ENCODE results near the gene ZNF862.
A peak's percentile ranks its signal among the peaks of the same experiment; 100 is the strongest.

The ZNF862 gene

DNA sequence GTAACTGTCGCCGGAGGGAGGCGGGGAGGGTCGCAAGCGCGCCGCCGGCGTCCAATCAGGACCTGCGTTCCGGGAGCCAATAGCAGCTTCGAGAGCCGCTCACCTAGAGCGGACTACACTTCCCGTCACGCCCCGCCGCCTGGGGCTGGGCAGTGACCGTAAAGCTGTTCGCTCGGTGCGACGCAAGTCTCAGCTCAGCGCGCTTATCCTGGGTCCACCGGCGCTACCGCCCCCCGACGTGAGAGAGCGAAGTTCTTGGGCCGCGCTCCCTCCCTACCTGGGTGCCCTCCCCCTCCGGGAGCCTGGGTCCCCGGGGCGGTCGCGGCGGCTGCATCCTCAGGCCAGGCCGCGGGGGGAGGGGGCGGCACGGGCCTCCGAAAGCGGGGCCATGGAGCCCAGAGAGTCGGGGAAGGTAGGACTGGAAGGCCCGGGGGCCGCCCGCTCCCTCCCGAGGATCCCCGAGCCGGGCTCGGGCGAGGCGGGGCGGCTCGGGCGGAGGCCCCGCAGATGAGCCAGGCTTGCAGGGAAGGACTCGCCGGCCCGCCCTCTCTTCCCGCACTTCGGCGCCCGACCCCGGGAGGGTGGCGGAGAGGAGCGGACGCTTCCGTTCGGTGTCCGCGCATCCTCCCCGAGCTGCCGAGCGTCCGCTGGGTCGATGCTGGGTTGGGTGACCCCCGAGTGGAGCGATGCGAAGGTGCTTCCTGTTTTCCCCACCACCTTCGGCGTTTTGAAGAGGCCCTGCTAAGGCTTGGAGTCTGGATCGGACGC lies at the start of gene ZNF862:
TSS of gene ZNF862 (plus strand) at position 152 of the 768 bp plus-strand sequence. CDS start at position 389, 237 bp downstream.
- DNase-seq (ENCODE audit: low read depth) = peak; percentile 88

DNA sequence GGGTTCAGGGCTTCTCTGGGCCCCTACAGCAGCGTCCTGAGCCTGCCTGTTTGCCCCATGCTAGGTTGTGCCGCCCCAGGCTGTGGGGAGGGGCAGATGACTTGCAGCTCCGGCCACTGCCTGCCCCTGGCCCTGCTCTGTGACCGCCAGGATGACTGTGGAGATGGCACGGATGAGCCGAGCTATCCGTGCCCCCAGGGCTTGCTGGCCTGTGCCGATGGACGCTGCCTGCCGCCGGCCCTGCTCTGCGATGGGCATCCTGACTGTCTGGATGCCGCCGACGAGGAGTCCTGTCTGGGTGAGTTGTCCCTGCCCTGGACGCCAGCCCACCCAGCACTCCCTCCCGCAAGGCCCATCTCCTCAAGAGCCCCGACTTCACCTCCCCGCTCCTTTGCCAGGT lies 49.1 kb upstream of the ZNF862 start:
- DNase-seq (ENCODE audit: low read depth) = no peak

DNA sequence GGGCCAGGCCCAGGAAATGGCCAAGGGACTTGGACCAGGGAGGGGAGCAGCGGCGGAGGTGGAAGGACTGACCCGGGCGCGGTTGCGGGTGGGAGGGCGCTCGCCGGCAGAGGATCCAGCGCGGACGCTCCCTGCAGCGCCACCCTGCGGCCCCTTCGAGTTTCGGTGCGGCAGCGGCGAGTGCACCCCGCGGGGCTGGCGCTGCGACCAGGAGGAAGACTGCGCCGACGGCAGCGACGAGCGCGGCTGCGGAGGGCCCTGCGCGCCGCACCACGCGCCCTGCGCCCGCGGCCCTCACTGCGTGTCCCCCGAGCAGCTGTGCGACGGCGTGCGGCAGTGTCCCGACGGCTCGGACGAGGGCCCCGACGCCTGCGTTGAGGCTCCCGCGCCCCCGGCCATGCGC lies 48.0 kb upstream of the ZNF862 start:
- DNase-seq (ENCODE audit: low read depth) = no peak

DNA sequence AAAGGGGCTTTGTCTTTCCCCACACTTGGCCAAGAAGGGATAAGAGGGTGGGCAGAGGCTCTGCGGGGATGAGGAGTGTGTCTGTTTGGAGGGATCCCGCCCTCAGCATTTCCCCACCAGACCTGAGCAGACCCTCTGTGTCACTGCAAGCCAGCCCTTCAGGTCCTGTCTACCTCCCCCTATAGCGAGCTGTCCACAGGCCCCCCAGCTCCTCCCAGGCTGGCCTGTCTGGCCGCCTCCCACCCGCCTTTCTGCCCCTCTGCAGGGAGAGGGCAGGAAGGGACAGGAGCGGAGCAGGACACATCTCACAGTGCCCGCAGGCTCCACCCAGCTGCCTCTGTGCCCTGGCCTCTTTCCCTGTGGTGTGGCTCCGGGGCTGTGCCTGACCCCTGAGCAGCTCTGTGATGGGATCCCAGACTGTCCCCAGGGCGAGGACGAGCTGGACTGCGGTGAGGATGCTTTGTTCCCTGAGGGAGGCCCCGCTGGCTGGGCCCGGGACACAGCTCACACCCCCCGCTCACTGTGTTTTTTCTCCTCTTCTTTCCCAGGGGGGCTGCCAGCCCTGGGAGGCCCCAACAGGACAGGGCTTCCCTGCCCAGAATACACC lies 47.3 kb upstream of the ZNF862 start:
- DNase-seq (ENCODE audit: low read depth) = no peak

DNA sequence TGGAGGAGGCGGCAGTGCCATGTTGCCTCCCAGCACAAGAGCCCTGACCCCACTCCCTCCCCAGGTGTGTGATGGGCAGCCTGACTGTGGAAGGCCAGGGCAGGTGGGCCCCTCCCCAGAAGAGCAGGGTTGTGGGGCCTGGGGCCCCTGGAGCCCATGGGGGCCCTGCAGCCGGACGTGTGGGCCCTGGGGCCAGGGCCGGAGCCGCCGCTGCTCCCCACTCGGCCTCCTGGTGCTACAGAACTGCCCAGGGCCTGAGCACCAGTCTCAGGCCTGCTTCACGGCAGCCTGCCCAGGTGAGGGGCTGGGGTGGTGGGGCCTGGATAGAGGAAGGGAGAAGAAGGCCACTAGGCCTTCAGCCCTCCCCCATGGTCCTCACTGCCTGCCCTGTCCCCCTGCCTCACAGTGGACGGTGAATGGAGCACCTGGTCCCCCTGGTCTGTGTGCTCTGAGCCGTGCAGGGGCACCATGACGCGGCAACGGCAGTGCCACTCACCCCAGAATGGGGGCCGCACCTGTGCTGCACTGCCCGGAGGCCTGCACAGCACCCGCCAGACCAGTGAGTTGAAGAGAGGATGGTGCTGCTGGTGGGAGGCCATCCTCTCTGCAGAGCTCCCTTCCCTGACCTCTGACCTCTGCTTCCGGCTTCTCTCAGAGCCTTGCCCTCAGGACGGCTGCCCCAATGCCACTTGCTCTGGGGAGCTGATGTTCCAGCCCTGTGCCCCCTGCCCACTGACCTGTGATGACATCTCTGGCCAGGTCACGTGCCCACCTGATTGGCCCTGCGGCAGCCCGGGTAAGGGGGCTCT lies 46.6 kb upstream of the ZNF862 start:
- no peak for DNase-seq (ENCODE audit: low read depth)

DNA sequence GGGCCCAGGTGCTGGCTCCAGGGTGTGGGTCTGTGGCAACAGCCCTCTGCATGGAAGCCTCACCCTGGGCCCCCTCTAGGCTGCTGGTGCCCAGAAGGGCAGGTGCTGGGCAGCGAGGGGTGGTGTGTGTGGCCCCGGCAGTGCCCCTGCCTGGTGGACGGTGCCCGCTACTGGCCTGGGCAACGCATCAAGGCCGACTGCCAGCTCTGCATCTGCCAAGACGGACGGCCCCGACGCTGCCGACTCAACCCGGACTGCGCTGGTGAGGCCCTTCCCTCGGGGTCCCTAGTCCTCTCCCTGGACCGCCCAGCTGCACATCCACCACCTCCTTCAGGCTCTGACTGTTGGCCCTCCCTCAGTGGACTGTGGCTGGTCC lies 46.0 kb upstream of the ZNF862 start:
- DNase-seq (ENCODE audit: low read depth) = no peak

DNA sequence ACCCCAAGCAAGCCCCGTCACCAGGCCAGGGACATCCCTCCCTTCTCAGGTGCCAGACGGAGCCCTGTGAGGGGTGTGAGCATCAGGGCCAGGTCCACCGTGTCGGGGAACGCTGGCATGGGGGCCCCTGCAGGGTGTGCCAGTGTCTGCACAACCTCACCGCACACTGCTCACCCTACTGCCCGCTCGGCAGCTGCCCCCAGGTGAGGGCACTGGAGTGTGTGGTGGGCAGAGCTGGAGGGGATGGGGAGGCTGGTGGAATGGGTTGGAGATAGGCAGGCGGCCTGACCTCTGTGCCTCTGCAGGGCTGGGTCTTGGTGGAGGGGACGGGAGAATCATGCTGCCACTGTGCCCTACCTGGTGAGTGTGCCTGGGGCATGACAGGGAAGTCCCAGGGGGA lies 44.9 kb upstream of the ZNF862 start:
- no peak for DNase-seq (ENCODE audit: low read depth)

DNA sequence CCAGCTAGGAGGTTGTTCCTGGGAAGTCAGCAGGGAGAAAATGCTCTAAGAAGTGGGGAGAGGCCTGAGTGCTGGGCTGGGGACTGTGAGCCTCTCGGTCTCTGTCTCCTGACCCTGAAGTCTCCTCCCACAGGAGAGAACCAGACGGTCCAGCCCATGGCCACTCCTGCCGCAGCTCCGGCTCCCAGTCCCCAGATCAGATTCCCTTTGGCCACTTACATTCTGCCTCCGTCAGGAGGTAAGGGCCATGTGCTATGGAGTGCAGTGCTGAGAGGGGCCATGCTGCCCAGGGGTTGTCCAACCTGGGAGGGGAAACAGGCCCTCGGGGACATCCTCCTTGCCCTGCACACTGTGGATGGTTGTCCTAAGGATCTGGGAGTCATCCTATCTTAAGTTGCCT lies 43.5 kb upstream of the ZNF862 start:
- DNase-seq (ENCODE audit: low read depth) = no peak

DNA sequence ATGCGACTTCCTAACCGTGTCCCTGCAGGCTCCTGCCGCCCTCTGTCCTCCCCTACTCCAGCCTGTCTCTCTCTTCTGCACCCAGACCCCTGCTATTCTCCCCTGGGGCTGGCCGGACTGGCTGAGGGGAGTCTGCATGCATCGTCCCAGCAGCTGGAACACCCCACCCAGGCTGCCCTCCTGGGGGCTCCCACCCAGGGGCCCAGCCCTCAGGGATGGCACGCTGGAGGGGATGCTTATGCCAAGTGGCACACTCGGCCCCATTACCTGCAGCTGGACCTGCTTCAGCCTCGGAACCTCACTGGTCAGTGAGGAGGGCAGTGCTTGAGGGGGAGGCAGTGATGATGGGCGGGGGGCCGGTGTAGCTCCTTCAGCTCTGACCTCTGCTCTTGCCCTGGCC lies 43.0 kb upstream of the ZNF862 start:
- no peak for DNase-seq (ENCODE audit: low read depth)

DNA sequence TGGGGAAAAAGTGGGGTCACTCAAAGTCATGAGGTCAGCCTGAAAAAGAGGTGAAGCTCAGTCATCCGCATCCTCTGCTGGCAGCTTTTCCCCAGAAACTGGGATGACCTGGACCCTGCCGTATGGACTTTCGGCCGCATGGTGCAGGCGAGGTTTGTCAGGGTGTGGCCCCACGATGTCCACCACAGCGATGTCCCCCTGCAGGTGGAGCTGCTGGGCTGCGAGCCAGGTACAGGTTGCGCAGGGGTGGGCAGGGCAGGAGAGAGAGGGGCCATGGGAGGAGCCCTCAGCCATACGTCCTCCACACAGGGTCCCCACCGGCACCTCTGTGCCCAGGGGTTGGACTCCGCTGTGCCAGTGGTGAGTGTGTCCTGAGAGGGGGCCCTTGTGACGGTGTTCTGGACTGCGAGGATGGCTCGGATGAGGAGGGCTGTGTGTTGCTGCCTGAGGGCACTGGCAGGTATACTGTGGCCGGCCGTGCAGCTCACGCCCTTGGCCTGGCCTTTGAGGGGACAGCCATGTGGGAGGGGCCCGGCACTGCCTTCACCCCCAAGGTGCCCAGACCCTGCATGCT lies 41.8 kb upstream of the ZNF862 start:
- no peak for DNase-seq (ENCODE audit: low read depth)

DNA sequence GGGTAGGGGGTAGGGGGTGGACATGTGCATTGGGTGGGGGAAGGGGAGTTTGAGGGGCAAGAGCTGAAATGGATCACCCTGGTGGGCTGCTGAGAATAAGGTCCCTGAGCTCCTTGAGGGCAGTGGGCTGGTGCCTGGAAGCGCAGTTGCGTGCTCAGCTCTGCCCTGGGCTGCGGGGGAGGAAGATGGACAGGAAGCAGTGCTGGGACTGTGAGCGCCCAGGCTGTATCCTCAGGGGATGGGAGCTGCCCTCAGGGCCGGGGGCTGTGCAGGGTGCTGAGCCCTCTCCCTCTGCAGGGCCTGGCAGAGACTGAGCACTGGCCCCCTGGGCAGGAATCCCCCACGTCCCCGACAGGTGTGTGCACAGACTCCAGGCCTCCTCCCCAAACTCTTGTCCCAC lies 40.4 kb upstream of the ZNF862 start:
- no peak for DNase-seq (ENCODE audit: low read depth)

DNA sequence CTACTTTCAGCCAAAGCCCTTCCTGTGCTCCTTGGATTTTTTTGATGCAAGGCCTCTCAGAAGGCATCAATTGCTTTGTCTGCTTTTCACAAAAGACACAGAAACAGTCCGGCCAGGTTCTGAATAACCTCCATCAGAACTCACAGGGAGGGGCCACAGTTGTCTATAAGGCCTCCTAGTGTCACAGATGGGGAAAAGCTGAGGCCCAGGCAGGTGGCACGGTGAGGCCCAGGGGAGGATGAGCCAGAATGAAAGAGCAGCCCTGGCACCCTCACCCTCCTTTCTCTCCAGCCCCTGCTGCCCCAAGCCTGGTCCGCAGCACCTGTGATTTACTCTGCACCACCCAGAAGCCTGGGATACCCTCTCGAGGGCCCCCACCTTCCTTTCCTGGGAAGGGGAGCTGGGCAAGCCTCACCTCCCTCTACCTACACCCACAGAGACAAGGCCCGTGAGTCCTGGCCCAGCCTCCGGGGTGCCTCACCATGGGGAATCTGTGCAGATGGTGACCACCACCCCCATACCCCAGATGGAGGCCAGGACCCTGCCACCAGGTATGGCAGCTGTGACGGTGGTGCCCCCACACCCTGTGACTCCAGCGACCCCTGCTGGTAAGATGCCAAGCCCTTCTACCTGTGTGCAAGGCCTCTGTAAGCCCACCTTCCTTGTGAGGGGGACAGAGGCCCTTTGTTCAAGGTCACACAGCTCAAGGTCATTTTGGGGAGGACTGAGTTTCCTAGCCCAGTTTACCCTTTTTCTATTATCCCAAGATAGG lies 38.6 kb upstream of the ZNF862 start:
- peak; percentile 13 for DNase-seq (ENCODE audit: low read depth)

DNA sequence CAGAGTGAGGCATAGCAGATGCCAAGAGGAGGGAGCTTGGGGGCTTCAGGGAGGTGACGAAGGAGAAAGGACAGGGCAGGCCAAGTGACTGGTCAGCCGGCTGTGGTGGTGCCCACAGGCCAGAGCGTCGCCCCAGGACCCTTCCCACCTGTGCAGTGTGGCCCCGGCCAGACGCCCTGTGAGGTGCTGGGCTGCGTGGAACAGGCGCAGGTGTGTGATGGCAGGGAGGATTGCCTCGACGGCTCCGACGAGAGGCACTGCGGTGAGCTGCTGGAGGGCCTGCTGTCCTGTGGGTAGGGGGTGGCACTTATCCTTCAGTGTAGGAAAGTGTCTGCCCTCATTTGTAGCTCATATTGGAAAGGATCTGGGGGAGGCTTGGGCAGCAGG lies 38.0 kb upstream of the ZNF862 start:
- no peak for DNase-seq (ENCODE audit: low read depth)

DNA sequence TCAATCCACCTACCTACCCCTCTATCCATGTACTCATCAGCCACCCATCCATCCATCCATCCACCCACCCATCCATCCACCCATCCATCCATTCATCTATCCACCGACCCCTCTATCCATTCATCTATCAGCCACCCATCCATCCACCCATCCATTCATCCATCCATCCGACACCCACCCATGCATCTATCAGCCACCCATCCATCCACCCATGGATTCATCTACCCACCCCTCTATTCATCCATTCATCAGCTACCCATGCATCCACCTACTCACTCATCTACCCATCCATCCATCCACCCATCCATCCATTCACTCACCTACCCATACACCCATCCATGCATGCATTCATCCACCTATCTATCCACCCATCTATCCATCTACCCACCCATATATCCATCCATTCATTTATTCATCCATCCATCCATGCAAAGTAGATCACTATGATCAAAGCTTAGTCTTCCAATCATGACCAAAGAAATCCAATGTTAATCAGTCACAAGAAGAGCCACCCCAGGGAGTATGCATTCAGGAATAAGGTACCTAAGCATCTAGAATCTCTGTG lies 37.1 kb upstream of the ZNF862 start:
- no peak for DNase-seq (ENCODE audit: low read depth)

DNA sequence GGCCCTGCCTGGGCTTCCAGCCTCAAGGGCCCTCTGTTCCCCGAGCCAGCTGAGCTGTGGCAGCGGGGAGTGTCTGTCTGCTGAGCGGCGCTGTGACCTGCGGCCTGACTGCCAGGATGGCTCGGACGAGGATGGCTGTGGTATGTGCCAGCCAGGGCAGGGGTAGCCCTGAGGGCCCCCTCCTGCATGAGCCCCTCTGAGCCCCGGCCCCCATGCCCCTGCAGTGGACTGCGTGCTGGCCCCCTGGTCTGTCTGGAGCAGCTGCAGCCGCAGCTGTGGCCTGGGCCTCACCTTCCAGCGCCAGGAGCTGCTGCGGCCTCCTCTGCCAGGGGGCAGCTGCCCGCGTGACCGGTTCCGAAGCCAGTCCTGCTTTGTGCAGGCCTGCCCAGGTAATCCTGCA lies 36.4 kb upstream of the ZNF862 start:
- DNase-seq (ENCODE audit: low read depth) = no peak

DNA sequence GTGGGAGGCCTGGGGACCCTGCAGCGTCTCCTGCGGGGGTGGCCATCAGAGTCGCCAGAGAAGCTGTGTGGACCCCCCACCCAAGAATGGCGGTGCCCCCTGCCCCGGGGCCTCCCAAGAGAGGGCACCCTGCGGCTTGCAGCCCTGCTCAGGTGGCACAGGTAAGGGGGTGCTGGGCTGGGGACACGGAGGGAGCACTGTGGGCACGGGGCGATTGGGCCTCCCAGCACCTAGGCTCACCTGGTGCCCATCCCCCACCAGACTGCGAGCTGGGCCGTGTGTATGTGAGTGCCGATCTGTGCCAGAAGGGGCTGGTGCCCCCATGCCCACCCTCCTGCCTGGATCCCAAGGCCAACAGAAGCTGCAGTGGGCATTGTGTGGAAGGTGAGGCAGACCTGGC lies 35.2 kb upstream of the ZNF862 start:
- no peak for DNase-seq (ENCODE audit: low read depth)

DNA sequence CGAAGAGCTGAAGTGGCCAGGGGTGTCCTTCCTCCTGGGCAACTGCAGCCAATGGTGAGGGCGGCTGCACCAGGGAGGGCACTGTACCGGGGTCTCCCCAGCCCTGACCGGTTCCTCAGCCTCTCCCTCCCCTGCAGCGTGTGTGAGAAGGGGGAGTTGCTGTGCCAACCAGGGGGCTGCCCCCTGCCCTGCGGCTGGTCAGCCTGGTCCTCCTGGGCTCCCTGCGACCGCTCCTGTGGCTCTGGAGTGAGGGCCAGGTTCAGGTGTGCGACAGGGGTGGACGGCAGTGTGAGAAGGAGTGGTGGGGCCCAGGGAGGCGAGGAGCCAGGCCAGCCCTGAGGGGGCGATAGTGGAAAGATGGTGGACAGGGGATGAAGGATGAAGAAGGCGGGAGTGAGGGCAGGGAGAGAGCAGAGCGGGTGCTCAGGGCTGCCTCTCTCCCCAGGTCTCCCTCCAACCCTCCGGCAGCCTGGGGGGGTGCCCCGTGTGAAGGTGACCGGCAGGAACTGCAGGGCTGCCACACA lies 34.6 kb upstream of the ZNF862 start:
- DNase-seq (ENCODE audit: low read depth) = no peak

DNA sequence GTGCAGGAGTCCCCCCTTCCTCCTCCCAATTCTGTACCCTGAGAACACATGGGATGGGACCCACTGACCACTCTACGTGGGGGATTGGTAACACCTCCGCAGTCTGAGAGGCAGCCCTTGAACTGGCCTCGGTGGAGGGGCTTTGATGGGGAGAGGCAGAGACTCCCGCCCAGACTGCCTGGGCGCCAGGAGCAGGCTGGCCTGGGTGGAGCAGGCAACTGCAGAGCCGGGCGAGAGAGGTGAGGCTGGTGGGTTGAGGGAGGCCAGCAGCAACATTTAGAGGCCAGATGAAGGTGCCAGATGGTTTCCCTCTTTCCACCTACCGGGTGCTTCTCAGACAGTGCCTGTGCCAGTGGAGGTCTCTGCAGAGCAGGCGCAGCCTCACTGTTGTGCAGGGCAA lies 34.1 kb upstream of the ZNF862 start:
- no peak for DNase-seq (ENCODE audit: low read depth)

DNA sequence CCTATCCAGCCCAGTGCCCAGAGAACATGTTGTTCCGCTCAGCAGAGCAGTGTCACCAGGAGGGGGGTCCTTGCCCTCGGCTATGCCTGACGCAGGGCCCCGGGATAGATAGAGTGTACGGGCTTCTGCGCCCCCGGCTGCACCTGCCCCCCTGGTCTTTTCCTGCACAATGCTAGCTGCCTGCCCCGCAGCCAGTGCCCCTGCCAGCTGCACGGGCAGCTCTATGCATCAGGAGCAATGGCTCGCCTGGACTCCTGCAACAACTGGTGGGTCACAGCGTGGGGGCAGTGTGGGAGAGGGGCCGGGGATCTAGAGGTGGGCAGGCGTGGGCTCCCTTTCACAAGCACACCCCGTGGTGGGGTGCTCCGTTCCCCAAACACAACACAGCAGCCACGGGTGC lies 31.4 kb upstream of the ZNF862 start:
- DNase-seq (ENCODE audit: low read depth) = no peak

DNA sequence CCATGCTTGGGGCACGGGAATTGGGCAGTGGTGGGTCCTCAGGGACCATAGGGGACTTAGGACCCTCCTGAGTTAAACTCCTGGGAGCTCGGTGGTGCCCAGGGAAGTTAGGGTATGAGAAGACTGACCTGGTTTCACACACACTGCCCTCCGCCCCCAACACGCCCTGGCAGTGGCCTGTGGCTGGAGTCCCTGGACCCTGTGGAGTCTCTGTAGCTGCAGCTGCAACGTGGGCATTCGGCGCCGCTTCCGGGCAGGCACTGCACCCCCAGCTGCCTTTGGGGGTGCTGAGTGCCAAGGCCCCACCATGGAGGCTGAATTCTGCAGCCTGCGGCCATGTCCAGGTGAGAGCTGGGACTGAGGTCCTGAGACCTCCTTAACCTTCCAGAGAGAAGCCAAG lies 29.9 kb upstream of the ZNF862 start:
- DNase-seq (ENCODE audit: low read depth) = no peak

DNA sequence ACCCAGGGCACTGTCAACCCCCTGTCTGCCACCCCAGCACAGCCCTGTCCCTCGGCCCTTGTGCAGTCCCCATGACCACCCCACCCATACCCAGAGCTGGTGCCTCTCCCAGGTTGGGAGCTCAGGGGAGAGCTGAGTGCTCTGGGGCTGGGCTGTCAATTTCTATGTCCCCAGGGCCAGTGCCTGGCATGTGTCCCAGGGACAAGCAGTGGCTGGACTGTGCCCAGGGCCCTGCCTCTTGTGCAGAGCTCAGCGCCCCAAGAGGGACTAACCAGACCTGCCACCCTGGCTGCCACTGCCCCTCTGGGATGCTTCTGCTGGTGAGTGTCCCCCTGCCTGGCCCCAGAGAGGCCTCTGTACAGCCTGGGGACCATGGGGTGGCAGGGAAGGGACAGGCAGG lies 29.0 kb upstream of the ZNF862 start:
- DNase-seq (ENCODE audit: low read depth) = no peak

DNA sequence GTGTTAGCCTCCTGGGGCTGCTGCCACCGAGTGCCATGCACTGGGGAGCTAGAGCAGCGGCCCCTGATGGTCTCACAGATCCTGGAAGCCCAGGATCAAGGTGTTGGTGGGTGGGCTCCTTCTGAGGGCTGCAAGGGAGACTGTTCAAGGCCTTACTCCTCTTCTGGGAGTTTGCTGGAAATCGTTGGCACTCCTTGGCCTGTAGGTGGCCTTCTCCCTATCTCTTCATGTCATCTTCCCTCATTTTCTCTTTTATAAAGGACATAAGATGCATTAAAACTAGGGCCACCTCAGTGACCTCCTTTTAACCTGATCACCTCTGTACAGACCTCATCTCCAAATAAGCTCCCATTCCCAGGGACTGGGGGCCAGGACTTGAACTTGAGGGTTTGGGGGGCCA lies 27.0 kb upstream of the ZNF862 start:
- no peak for DNase-seq (ENCODE audit: low read depth)
